ENCODE data around the gene NAGLU. TPM values are rescaled to one million over a fixed set of nuclear protein-coding genes. Genes with fewer than 3 reads are reported as not detected.

NAGLU gene
- total and polyA plus RNA-seq, 11 donors, result 8.4 to 22.0 (median 12.5) TPM

- Histone ChIP-seq H3K9me3 (no peaks in the 10 kb centered on the region), H3K27me3 (no peaks in the 10 kb centered on the region), H3K36me3 (peaks cover 0 to 38% (median 13%) of the 10 kb centered on the region in 9 donors), H3K27ac (peak overlapping the region; percentile 84 to 97 (median 92)), H3K4me1 (peaks cover 23 to 81% (median 72%) of the 10 kb centered on the region in 12 donors), H3K4me3 (peak overlapping the region in 2 of 12 donors; percentile 5 to 13)
- peak in 1 of 2 donors; percentile 21 for TF ChIP-seq POLR2A (IDR thresholded peaks at IDR 0.05)
- no peak for TF ChIP-seq CTCF (IDR thresholded peaks at IDR 0.05)
- 24 to 30% (median 27%) methylated on average over 12 of the region's 12 CpGs for WGBS, 4 donors
- ATAC-seq (peak; percentile 60 to 80 (median 74)), DNase-seq (peak; percentile 90 to 94 (median 94))
- intact Hi-C loops (cut with DNase I), result loop anchor here in 9 of 10 donors (2.0 to 10.0 kb wide), 13 partner anchors 55 to 395 kb away; partner anchors contain the start of genes CAVIN1 (in 6 of the 9), ATP6V0A1 (in 2 of the 9), HSPB9 (in 1 of the 9) and KAT2A (in 1 of the 9)
Observed at GRCh38 chr17:42519546-42520491, 16.2 kb upstream of the NAGLU start.

DNA sequence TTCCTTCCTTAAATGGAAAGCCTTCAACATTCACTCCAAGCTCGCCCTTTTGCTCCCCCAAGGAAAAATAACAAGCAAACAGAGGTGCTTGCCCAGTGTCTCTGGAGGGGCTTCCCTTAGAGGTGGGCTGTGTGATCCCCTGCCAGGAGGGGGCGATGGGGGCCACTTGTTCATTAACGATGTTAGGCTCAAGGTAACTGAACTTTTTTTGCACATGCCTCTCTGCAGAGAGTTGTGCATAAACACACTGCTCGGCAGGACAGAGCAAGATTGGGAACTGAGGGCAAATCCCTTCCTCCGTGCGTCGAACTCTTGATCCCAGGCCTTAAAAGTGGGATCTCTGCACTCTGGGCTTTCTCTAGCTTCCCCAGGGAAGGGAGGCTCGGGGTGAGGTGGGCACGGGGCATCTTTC, 15.5 kb upstream of the NAGLU start:
- peak overlapping the region; percentile 84 to 97 (median 92) for H3K27ac ChIP-seq
- H3K9me3 ChIP-seq, result no peaks in the 10 kb centered on the region
- peaks cover 23 to 88% (median 75%) of the 10 kb centered on the region in 12 donors for H3K4me1 ChIP-seq
- intact Hi-C loops (cut with DNase I), result loop anchor here in 4 of 10 donors (5.0 to 10.0 kb wide), 3 partner anchors 96 to 208 kb away; partner anchors contain the start of gene CAVIN1 (in 4 of the 4)
- peak in 1 of 4 donors; percentile 1 for ATAC-seq
- TF ChIP-seq POLR2A (IDR thresholded peaks at IDR 0.05), result no peak
- TF ChIP-seq CTCF (IDR thresholded peaks at IDR 0.05), result peak in 6 of 12 donors; percentile 14 to 42 (median 33)
- peak overlapping the region in 3 of 12 donors; percentile 3 to 15 (median 13) for H3K4me3 ChIP-seq
- WGBS, 4 donors, result 31 to 50% (median 40%) methylated on average over 9 of the region's 9 CpGs
- peak in 2 of 5 donors; percentile 25 to 53 for DNase-seq
- H3K36me3 ChIP-seq, result peaks cover 0 to 38% (median 12%) of the 10 kb centered on the region in 9 donors
- no peaks in the 10 kb centered on the region for H3K27me3 ChIP-seq

DNA sequence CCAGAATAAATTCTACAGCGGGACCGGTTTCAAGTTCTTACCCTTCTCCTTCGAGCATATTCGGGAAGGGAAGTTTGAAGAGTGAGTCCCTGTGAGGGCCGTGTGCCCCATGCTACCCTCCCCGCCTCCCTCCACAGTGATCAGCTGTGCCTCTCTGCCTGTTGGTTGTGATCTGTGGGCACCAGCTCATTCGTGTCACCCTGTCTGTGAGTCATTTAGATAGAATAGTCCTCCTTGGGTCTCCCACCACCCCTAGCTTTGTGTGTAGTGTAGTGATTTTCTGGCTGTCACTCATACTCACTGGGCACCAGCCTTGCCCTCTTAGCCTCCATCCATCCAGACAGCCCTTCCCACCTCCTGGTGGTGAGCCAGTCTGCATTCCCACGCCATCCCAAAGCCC, 15.0 kb upstream of the NAGLU start:
- H3K27me3 ChIP-seq, result no peaks in the 10 kb centered on the region
- ATAC-seq (no peak), DNase-seq (no peak)
- H3K4me3 ChIP-seq, result peak overlapping the region in 2 of 12 donors; percentile 13 to 15
- 53 to 65% (median 61%) methylated on average over 8 of the region's 8 CpGs for WGBS, 4 donors
- peaks cover 23 to 91% (median 77%) of the 10 kb centered on the region in 12 donors for H3K4me1 ChIP-seq
- H3K27ac ChIP-seq, result peak overlapping the region; percentile 84 to 97 (median 92)
- TF ChIP-seq CTCF (IDR thresholded peaks at IDR 0.05), result no peak
- no peak for TF ChIP-seq POLR2A (IDR thresholded peaks at IDR 0.05)
- intact Hi-C loops (cut with DNase I), result loop anchor here in 4 of 10 donors (5.0 to 10.0 kb wide), 3 partner anchors 96 to 209 kb away; partner anchors contain the start of gene CAVIN1 (in 4 of the 4)
- H3K9me3 ChIP-seq, result no peaks in the 10 kb centered on the region
- H3K36me3 ChIP-seq, result peaks cover 0 to 33% (median 8%) of the 10 kb centered on the region in 9 donors

All from heart left ventricle (tissue), 16 donors.